ENCODE measurements around the gene TPSD1. TPM values are rescaled to one million over a fixed set of nuclear protein-coding genes. Genes with fewer than 3 reads are reported as not detected.
"Not testable (repeated sequence)": the region's sequence is repeated elsewhere in the genome, so short reads cannot be mapped to it uniquely, and the experiment has no call there.

TPSD1 gene
- total RNA-seq, 1 experiment from 2014 or later = not detected

DNA sequence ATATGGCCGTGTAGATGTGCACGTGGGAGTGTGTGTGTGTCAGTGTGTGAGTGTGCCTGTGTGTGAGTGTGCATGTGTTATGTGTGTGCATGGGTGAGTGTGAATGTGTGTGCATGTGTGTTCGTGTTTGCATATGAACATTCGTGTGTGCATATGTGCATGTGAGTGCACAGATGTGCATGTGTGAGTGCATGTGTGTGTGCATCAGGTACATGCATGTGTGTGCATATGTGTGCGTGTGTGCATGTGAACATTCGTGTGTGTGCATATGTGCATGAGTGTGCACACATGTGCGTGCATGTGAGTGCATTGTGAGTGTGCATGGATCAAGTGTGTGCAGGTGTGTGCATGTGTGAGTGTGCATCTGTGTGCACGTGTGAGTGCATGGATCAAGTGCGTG is 17.9 kb upstream of the TPSD1 start:
- Histone ChIP-seq H3K79me1 (ENCODE audit: insufficient read depth, low read depth, low read length, poor library complexity, severe bottlenecking) (no peaks in the 10 kb centered on the region), H3T11ph (ENCODE audit: low read length) (no peak overlapping the region), H2BK20ac (ENCODE audit: low read depth, low read length, poor library complexity, severe bottlenecking) (no peak overlapping the region), H3K14ac (ENCODE audit: insufficient read depth, low read length) (no peak overlapping the region), H2AFZ (ENCODE audit: low read length) (no peak overlapping the region), H4K91ac (ENCODE audit: insufficient read length, low read depth, low read length) (no peak overlapping the region), H3K4ac (ENCODE audit: low read depth, low read length) (no peak overlapping the region), H2AK5ac (ENCODE audit: insufficient read length, low read length) (no peak overlapping the region), H3K79me2 (ENCODE audit: insufficient read depth, low read length) (no peaks in the 10 kb centered on the region), H3K56ac (ENCODE audit: insufficient read length, low read depth, low read length) (no peak overlapping the region), H3K27me3 (ENCODE audit: insufficient read depth, low read length) (no peaks in the 10 kb centered on the region), H2BK120ac (ENCODE audit: low read depth, low read length, poor library complexity, severe bottlenecking) (no peak overlapping the region), H4K8ac (replicated peaks; ENCODE audit: insufficient read length, low read depth, low read length) (no peak overlapping the region), H2BK5ac (ENCODE audit: insufficient read length, low read length) (no peak overlapping the region), H4K5ac (ENCODE audit: insufficient read length, low read depth, low read length) (no peak overlapping the region), H3K27ac (ENCODE audit: insufficient read length, low read depth, low read length) (no peak overlapping the region), H3K18ac (ENCODE audit: insufficient read length, low read depth, low read length) (no peak overlapping the region), H3K9me3 (ENCODE audit: control insufficient read depth, low read depth, low read length) (no peaks in the 10 kb centered on the region), H2BK15ac (ENCODE audit: low read depth, low read length) (no peak overlapping the region), H3K23ac (ENCODE audit: insufficient read length, low read depth, low read length) (no peak overlapping the region), H3K4me1 (ENCODE audit: insufficient read depth, low read length) (no peaks in the 10 kb centered on the region), H3K23me2 (ENCODE audit: insufficient read length, low read depth, low read length, poor library complexity, severe bottlenecking) (no peaks in the 10 kb centered on the region), H3K4me2 (ENCODE audit: insufficient read depth, insufficient read length, low read length) (no peak overlapping the region), H3K9ac (ENCODE audit: extremely low read depth, insufficient read length, low read length) (no peak overlapping the region), H4K20me1 (ENCODE audit: control insufficient read depth, insufficient read depth, insufficient read length) (no peaks in the 10 kb centered on the region), H2BK12ac (ENCODE audit: insufficient read length, low read depth, low read length) (no peak overlapping the region)
- no peak for DNase-seq
- H3K4me1 Mint-ChIP-seq = peaks cover 0 to 10% of the 10 kb centered on the region in 2 experiments; a peak in 3 of 4 replicates
- H3K27me3 Mint-ChIP-seq (ENCODE audit: low read depth) = peaks cover 17% of the 10 kb centered on the region
- peaks cover 5% of the 10 kb centered on the region in 2 experiments; a peak in 3 of 5 replicates for H3K9me3 Mint-ChIP-seq
- no peaks in the 10 kb centered on the region; a peak in 2 of 7 replicates for H3K36me3 Mint-ChIP-seq (ENCODE audit: insufficient read depth in 1 of 3, low read depth in 3 of 3)
- no peak overlapping the region; a peak in 2 of 7 replicates for H3K27ac Mint-ChIP-seq
- WGBS (ENCODE audit: extremely low coverage, insufficient read length, low lambda C conversion rate) = no CpG with 5 or more reads among the region's 9 CpGs
- TF ChIP-seq, protein P1, sequence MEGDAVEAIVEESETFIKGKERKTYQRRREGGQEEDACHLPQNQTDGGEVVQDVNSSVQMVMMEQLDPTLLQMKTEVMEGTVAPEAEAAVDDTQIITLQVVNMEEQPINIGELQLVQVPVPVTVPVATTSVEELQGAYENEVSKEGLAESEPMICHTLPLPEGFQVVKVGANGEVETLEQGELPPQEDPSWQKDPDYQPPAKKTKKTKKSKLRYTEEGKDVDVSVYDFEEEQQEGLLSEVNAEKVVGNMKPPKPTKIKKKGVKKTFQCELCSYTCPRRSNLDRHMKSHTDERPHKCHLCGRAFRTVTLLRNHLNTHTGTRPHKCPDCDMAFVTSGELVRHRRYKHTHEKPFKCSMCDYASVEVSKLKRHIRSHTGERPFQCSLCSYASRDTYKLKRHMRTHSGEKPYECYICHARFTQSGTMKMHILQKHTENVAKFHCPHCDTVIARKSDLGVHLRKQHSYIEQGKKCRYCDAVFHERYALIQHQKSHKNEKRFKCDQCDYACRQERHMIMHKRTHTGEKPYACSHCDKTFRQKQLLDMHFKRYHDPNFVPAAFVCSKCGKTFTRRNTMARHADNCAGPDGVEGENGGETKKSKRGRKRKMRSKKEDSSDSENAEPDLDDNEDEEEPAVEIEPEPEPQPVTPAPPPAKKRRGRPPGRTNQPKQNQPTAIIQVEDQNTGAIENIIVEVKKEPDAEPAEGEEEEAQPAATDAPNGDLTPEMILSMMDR (conservative IDR thresholded peaks at IDR 0.05) = no peak
- H3K4me3 Mint-ChIP-seq = no peak overlapping the region; a peak in 1 of 5 replicates

DNA sequence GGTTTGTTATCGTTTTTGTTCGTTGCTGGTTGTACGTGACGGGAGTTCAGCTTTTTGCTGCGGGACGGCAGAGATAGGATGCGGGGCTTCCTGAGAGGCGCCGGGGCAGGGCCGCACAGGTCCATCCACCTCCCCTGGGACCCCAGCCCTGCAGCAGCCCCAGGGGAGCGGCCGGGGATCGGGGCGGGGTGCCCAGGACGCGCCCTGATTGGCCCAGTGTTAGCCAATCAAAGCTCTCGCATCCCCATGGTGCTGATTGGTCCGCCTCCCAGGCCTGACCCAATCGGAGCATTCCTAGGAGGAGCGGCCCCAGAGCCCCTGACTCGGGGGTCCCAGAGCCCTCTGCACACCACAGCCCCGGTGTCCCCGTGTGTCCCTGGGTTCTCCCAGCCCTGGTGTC is 17.0 kb upstream of the TPSD1 start:
- not testable (repeated sequence) for H3K27ac ChIP-seq (ENCODE audit: insufficient read length, low read depth, low read length); H2AFZ ChIP-seq (ENCODE audit: low read length); H3K9me3 Mint-ChIP-seq; H3K27me3 ChIP-seq (ENCODE audit: insufficient read depth, low read length); DNase-seq; H3K4me3 Mint-ChIP-seq; H4K20me1 ChIP-seq (ENCODE audit: control insufficient read depth, insufficient read depth, insufficient read length); H3K23ac ChIP-seq (ENCODE audit: insufficient read length, low read depth, low read length); H4K8ac ChIP-seq (replicated peaks; ENCODE audit: insufficient read length, low read depth, low read length); H3K9ac ChIP-seq (ENCODE audit: extremely low read depth, insufficient read length, low read length); H3K14ac ChIP-seq (ENCODE audit: insufficient read depth, low read length); H3K9me3 ChIP-seq (ENCODE audit: control insufficient read depth, low read depth, low read length); H3K36me3 Mint-ChIP-seq (ENCODE audit: insufficient read depth in 1 of 3, low read depth in 3 of 3); H3T11ph ChIP-seq (ENCODE audit: low read length); H3K4me1 ChIP-seq (ENCODE audit: insufficient read depth, low read length); H4K5ac ChIP-seq (ENCODE audit: insufficient read length, low read depth, low read length); H2BK15ac ChIP-seq (ENCODE audit: low read depth, low read length); H3K79me1 ChIP-seq (ENCODE audit: insufficient read depth, low read depth, low read length, poor library complexity, severe bottlenecking); H2BK120ac ChIP-seq (ENCODE audit: low read depth, low read length, poor library complexity, severe bottlenecking); H2BK5ac ChIP-seq (ENCODE audit: insufficient read length, low read length); H3K27ac Mint-ChIP-seq; H3K4me2 ChIP-seq (ENCODE audit: insufficient read depth, insufficient read length, low read length); H3K4me1 Mint-ChIP-seq; H2AK5ac ChIP-seq (ENCODE audit: insufficient read length, low read length); H3K56ac ChIP-seq (ENCODE audit: insufficient read length, low read depth, low read length); H3K23me2 ChIP-seq (ENCODE audit: insufficient read length, low read depth, low read length, poor library complexity, severe bottlenecking); H2BK20ac ChIP-seq (ENCODE audit: low read depth, low read length, poor library complexity, severe bottlenecking); H3K18ac ChIP-seq (ENCODE audit: insufficient read length, low read depth, low read length); H3K4ac ChIP-seq (ENCODE audit: low read depth, low read length); H3K79me2 ChIP-seq (ENCODE audit: insufficient read depth, low read length); H2BK12ac ChIP-seq (ENCODE audit: insufficient read length, low read depth, low read length); H4K91ac ChIP-seq (ENCODE audit: insufficient read length, low read depth, low read length)
- no CpG with 5 or more reads among the region's 23 CpGs for WGBS (ENCODE audit: extremely low coverage, insufficient read length, low lambda C conversion rate)
- H3K27me3 Mint-ChIP-seq (ENCODE audit: low read depth) = peaks cover 21% of the 10 kb centered on the region
